ENCODE data around the gene GEMIN7.

Gene GEMIN7

DNA sequence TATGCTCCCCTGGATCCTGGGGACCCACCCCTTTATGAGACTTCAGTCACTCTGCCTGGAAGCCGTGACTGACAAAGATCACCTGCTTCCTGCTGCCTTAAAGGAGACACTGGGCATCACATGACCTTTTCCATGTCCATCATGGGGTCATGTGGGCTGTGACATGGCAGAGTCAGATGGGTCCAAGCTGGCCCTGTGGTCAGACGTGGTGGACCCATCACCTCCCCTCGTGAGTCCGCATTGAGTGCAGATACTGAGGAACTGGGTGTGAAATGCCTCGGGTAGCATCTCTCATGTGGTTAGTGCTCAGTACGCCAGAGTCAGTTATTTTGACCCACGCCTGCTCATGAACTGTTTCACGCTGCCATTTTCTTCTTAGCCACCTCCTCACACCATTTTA, 54.6 kb downstream of the GEMIN7 start:
- DNase-seq, result no peak

DNA sequence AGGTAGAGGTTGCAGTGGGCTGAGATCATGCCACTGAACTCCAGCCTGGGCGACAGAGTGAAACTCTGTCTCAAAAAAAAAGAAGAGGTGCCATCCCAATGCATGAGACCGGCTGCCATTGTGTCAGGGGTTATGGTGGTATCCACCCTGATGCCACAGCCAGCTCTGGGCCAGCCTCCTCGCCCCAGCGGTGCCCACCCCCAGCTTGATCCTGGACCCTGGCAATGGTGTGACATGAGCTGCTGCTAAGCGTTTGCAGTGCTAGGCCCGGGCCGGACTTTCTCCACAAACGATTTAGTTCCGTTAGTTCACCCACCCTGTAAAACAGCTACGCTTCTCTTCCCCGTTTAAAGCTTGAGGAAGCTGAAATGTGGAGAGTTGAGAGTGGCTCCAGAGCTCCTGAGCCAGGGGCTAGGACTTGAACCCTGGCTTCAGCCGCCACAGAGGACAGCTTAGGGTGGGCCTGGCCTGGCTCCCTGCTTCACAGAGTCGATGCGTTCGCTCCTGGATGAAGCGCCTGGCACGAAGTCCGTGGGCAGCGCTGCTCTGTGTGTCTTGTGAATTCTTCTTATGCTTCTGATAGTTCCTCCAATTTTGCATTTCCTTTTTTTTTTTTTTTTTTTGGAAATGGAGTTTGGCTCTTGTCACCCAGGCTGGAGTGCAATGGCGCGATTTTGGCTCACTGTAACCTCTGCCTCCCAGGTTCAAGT, 56.3 kb downstream of the GEMIN7 start:
- DNase-seq, result no peak

DNA sequence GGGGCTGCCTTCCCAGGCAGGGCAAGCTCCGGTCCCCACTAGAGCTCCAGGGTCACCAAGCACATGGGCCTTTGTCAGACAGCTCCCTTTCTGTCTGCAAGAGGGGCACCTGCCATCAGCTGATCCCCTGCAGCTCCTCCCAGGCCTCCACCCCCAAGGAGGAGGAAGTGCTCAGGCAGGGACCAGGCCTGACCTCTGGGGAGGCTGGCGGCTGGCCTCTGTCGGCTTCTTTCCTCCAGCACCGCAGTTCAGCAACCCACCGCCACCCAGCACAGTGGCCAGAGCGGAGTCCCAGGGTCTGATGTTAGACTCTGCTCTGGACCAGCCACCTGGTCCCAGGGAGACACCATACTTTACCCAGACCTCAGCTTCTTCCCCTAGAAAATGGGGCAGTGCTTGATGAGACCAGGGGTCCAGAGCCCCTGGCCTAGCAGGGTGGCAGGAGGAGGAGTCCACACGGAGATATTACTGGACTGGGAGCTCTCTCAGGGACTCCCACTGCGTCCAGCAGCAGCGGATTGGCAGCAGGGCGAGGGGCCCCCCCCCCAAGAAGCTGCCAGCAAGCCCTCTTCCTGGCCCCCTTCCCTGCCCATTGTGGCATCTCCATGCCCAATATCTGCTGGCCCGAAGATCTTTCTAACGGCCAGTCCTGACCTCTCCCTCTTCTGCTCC, 57.6 kb downstream of the GEMIN7 start:
- no peak for DNase-seq

DNA sequence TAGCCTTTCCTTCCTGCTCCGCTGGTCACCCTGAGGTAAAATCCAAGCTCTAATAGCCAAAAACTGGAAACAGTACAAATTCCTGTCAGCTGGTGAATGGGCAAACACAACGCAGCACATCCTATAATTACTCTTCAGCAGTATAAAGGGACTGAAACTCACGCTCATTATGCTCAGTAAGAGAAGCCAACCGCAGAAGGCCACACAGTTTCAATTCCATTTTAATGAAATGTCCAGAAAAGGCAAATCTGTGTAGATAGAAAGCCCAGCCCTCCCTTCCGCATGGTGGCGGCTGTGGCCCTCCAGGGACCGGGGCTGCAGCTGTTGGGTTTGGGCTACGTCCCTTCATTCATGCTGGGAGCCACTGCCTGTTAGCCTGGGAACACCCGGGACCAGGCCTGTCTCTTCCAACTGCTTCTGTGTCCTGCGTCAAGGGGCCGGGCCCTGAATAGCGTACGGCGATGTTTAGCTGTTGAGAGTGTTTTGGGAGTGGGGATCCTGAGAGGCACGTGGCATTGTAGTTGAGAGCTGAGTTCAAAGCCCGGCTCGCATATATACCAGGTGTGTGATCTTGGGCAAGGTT, 58.2 kb downstream of the GEMIN7 start:
- no peak for DNase-seq

DNA sequence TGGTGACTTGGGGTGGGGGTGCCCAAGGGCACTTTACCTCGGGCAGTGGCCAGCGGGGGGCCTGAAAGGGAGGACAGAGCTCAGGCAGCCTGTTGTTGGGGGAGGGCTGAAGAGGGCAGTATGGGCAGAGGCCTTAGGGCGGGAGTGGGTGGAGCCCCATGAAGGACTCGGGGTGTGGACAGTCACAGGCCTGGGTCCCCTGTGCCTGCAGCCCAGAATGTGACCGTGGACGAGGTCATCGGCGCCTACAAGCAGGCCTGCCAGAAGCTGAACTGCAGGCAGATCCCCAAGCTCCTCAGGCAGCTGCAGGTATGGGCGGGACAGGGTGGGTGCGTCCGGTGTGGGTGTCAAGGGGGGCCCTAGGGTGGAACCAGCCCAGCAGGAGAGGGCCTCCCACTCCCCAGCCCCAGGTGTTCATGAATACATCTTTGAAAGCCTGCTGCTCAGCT, 59.3 kb downstream of the GEMIN7 start:
- no peak for DNase-seq

DNA sequence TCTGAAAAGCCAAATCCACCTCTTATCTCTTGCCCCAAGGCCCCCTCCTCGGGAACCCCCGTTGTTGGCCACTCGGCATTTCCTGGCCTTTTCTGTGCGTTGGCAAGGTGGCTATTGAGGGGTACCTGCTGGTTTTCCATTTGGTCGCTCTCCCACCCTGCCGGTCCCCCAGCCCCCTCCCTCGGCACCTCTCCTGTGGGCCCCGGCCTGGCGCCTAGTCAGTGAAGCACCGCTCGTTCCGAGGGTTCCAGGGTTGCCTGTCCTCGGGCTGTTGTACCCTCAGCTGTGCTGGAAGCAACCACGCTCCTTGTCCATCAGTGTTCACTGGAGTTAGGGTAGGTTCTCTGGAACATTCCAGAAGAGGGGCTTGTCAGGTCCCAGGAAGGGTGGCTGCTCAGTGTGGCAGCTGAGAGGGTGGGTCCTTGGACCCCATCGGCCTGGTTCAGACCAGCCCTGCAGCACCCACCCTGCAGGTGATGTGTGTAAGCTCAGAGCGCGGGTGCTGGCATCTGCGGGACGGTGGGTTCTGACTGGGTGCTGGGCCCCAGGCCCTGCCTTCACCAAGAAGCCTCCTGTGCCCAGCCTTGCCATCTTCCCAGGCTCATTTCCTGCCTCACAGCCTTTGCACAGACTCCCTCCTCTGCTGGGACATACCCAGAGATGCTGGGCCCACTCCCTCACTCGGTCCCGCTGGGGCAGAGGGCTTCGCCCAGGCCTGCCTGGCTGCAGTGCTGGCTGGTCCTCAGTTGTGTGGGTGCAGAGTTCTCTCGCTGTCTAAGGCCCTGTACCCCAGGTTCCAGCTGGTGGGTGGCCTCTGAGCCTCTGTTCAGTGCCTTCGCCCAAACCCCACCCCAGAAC, 60.5 kb downstream of the GEMIN7 start:
- no peak for DNase-seq

DNA sequence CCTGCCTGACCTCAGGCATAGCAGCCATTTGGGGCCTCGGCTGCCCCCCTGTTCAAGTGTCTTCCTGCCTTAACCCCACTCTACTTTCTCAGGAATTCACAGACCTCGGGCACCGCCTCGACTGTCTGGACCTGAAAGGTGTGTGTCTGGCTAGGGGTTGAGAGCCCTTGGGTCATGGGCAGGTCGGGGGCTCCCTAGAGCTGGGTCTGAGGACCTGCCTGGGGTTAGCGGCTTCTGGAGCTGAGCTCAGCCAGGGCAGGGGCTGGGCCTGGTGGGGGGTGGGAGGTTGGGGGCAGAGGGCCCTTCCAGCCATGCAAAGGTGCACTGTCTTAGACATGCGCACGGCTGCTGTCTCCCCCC, 61.1 kb downstream of the GEMIN7 start:
- no peak for DNase-seq

DNA sequence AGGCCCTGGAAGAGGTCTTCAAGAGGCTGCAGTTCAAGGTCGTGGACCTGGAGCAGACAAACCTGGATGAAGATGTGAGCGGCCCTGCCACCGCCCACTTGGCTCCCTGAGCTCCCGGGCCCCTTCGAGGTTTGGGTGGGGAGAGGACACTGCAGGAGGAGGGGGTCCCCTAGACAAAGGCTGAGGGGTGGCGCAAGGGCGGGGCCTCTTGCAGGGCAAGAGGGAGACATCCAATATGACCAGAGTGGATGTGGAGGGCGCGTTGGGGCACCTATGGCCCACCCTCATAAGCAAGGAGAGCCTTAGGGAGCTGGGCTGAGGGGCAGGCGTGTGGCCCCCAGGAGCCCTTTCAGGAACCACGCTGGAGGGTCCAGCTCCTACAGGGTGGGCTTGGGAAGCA, 61.5 kb downstream of the GEMIN7 start:
- no peak for DNase-seq
